ENCODE results near the gene TYW1B.
"Not testable (repeated sequence)": the region's sequence is repeated elsewhere in the genome, so short reads cannot be mapped to it uniquely, and the experiment has no call there.

TYW1B gene

GRCh38 chr7:72540923-72541322, 287.1 kb downstream of the TYW1B start:
- DNase-seq = no peak

DNA sequence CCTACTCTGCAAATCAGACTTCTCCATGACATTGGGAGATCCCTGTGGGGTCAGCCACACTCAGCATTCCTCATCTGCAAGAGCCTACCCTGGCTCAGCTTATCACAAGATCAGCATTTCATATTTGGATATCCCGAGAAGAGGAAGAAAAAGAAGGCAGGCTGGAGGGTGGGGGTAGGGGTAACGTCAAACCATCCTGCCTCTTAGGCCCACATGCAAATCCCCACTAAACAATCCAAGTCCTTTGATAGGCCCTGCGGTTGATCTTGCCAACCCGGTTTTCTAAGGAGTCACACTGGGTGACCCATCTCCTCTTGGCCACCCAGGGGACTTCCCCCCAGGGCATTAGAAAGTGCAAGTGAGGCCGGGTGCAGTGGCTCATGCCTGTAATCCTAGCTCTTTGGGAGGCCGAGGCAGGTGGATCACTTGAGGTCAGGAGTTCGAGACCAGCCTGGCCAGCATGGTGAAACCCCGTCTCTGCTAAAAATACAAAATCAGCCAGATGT, 287.8 kb downstream of the TYW1B start:
- DNase-seq = no peak

GRCh38 chr7:72539702-72540101, 288.3 kb downstream of the TYW1B start:
- DNase-seq = no peak

- no peak for DNase-seq
These were observed 289.1 kb downstream of the TYW1B start for GRCh38 chr7:72538856-72539255.

DNA sequence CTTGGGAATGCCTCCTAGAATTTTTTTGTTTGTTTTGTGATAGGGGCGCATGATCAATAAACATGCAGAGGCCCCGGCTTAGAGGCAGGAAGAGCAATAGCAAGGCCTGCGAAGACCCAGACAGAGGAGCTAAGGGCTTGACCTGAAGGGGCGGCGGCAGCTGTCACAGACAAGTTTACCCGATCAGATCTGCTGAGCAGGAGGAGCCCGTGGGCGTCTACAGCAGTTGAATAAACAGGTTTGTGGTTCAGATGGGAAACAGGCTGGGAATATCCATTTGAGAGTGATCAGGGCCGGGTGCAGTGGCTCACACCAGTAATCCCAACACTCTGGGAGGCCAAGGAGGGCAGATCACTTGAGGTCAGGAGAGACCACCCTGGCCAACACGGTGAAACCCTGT, 289.9 kb downstream of the TYW1B start:
- DNase-seq = no peak

DNA sequence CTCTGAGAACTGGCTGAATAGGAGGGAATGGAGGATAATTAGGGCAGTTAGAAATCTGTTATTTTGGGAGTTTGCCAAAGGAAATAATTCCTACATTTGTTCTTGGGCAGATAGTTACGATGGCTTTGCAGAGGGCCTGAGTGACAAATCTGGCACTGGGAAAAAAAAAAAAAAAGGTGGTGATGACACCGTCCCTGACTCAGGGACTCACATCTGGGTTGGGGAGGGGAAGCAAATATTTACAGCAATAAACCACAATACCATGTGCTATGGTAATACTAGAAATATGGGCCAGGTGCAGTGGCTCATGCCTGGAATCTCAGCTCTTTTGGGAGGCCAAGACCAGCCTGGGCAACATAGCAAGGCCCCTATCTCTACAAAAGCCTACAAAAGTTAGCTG, 292.0 kb downstream of the TYW1B start:
- not testable (repeated sequence) for DNase-seq

- not testable (repeated sequence) for DNase-seq
These were observed 297.0 kb downstream of the TYW1B start for GRCh38 chr7:72531048-72531447.
